Fibroblast of skin of left quadriceps (primary cell): Measurements from ENCODE around the gene PPFIA2.

Source experiments
- DNase-seq, 2 experiments: peaks; one replicate each; pipeline ENCODE4 v3.0.0-alpha.2; 2013; ENCODE audit warnings: low read depth in 2 of 2

The PPFIA2 gene

DNA sequence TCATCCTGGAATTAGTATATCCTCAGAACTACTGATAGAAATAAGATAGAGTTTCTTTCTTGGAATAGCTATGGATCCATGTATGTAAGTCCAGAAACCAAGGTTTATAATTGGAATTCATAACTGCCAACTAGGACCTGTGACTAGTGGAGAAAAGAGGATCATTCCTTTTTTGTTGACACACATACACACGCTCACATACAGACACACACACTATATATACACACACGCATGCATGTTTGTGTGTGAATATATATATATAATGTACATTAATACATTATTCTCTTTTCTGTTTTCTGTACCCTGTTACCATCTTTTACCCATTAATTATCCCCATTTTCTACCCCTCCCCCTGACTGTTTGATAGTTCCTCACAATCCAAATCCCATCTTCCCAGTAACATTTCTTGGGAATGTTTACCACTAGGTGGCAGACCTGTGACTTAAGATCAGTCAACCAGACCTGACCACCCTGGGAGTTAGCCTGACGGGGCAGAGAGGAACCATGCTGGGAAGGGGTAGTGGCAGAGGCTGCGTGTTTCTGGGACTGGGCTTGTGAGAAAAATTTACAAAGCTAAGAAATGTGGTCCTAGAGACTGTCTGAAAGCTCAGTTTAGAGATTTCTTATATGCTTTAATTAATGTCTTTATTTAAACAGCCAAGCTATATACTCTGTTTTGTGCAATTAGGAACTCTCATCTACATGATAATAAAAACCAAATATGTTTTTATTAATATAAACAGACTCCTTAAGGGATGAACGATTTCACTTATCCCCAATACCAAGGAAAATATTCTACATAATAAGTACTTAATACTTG lies 308.0 kb downstream of the PPFIA2 start:
- DNase-seq: peak; percentile 36 to 43

DNA sequence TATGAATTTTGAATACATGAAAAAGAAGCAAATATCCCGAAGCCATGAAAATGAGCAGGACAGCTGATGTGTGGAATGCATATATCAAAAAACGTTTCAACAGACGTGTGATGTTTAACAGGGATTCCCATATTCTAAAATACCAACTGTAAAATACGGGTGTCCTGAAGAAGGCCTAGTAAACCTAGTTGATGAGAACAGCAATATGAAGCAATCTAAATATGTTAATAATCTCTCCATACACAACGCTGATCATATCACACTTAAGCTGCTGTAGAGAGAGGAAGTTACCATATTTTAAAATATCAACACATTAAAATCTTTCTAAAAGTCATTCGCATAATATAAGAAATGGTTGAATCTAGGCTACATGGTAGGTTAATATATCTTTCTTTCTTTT lies 317.5 kb downstream of the PPFIA2 start:
- no peak for DNase-seq

DNA sequence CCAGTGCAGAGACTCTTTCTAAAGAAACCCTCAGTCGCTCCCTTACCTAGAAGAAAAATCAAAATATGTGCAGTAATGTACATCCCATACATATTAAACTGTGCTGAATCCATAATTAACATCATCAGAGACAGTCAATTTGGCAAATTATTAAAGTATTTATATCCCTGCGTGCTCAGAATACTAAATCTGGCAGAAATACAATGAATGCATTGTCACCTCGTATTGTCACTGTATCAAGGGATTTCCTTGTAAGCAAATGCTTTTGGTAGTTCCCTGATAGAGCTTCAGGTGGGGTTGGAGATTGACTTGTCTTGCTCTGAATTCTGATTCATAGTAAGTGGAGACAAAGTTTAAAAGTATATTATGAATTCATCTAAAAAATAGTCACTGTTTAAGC lies 319.1 kb downstream of the PPFIA2 start:
- no peak for DNase-seq

DNA sequence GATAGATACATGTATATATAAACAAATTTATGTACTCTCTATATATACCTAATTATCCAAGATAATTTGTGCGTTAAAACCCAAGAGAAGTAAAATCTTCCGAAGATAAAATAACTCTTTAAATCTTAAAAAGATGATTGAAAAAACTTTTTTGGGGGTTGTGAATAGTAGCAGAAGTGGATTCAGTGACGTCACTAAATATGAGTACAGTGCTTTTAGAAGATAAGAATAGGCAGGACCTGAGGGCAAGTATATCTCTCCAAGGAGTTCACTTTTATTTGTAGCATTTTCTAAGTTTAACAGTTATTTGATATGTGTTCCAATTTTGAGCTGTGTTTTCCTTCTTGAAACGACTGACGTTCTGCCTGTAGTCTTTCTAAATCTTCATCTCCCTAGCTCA lies 319.8 kb downstream of the PPFIA2 start:
- no peak for DNase-seq

DNA sequence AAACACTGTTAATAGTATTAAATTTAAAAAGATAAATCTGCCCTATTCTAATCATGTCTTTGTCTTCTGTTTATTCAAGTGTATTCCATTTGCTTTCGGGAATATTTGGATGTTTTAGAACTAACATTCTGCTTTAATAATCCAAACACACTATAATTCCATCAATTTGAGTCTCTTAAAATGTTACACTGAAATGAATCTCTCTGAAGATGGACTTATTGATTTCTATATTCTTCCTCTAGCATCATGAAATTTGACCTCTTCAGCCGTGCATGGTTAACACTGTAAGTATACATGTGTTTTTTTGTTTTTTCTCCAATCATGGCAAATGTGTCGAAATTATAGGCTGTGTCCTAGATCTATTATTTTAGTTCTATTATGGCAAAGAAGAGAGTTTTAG lies 342.1 kb downstream of the PPFIA2 start:
- DNase-seq: no peak

DNA sequence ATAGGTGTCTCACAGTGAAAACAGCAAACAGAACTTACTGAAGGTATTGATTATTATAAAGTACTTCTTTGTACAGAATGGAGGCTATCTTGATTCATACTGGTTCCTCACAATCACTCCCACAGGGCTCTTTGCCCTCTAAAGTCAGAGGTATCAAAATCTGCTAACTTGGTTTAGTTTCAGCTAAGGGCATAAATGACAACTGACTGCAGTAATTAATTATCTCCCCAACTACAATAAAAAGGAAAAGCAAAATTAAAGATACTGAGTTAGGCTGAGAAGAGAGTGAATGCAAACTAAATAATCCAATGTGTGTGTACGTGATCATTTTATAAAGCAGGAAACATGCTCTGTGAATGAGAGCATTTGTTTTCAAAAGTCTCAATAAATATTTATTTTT lies 342.6 kb downstream of the PPFIA2 start:
- DNase-seq: no peak

DNA sequence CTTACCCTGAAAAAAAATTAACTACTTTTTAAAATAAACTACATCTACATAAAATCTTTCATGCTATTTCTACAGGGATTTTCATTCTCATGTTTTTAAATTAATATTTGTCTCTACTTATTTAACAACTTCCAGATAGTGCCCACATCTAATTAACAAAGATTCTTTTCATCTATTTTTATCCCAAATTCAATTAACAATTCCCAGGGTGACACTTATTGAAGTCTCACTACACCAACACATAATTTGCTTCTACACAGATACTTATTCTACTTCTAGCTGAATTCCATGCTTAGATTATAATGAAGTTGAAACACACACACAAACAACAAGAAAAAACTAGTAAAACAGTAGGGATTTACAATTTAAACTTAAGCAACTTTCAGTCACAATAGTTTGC lies 344.7 kb downstream of the PPFIA2 start:
- DNase-seq: no peak

DNA sequence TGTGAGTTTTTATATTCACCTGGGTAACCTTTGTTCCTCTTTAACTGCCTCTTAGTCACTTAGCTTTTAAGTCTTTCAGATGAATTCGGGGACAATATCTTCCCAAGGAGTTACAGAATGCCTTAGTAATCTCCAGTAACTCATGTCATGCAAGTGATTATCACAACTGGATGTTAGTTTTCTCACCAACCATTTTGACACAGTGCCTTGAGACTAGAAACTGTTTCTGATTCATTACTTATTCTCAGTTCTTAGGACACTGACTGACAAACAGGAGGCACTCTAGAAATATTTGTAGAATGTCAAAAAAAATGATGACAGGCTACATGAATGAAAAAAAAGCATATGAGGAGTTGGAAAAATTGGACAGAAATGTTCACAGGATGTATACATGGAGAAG lies 346.2 kb downstream of the PPFIA2 start:
- no peak for DNase-seq

DNA sequence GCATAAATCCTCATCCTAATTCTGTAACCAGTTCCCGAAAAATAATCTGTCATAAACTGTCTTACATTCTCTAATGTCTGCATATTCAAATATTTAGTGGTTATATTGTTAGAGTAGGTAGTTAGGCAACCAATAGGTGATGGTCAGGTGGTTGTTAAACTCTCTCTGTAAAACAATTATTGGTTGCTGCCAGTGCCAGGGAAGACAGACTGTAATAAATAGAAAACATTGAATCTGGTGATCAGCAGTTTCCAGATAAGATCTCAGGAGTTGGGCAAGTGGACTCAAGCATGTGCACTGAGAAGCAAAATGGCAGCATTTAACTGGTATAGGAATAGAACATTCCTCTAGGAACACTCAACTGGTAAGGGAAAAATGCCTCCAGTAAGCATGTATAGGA lies 355.8 kb downstream of the PPFIA2 start:
- no peak for DNase-seq

DNA sequence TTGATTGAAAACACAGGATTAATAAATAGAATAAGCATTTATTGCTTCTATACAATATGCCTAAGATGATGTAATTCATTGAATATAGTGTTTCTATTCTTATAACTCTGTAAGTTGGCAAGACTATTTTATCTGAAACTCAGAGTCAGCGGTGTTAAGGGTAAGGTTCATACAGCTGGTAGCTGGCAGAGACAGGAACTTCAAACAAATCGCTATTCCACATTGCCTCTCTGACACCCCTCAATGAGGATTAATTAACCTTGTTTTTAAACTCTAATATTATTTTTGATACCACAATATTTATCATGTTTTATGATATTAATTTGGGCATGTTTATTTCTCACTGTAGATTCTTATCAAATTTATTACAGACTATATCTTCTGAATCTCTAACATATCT lies 357.9 kb downstream of the PPFIA2 start:
- no peak for DNase-seq

DNA sequence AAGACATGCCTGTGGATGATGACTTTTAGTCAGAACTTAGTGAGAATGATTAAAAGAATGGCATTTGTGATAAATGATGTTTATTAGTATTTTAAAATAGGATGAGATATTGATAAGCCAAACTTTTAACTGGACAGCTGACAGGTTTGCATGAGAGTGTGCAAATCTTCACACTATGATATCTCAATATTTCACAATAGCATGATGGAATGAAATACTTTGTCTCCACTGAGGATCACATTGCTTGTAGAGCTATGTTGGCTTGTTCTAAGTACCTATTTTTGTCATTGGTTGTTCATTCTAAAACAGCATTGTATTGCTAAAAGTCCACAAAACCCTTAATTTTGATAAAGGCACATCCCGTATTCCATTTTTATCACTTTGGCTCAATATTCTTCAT lies 359.1 kb downstream of the PPFIA2 start:
- no peak for DNase-seq

DNA sequence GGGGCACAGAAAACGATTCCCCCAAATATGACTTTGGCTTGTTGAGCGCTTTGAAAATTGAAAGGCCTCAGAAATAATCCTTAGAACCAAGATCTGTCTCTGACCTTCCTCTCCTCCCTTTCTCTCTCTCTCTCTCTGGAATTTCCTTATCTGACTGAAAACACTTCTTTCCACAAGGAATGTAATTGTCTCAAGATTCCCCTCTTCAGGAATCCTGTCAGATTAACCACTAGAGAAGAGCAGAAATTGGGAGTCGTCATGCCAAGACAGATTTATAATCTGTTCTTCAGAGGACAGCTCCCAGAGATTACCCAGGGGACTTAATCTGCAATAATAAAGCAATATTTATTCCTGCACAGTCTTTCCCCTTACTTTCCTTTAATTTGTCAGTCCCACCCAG lies 363.7 kb downstream of the PPFIA2 start:
- no peak for DNase-seq

DNA sequence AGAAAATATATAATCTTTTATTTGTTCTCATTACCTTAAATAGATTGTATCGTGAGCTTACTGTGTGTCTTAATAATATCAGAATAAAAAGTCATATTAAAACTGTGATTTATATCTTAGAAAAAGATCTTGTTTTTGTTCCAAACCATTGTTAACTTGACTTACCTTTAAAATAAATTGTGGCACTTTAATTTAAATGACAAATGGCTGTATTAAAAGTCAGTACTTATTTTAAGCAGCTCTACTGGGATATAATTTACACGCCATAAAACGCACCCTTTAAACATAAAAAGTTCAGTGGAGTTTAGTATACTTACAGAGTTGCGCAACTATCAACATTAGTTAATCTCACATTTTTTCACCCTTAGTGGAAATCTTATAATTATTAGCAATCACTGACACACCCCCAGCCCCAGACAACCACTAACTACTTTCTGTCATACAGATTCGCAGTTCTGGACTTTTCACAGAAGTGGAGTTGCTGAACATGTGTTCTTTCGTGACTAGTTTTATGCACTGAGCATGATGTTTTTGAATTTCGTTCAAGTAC lies 369.5 kb downstream of the PPFIA2 start:
- no peak for DNase-seq

DNA sequence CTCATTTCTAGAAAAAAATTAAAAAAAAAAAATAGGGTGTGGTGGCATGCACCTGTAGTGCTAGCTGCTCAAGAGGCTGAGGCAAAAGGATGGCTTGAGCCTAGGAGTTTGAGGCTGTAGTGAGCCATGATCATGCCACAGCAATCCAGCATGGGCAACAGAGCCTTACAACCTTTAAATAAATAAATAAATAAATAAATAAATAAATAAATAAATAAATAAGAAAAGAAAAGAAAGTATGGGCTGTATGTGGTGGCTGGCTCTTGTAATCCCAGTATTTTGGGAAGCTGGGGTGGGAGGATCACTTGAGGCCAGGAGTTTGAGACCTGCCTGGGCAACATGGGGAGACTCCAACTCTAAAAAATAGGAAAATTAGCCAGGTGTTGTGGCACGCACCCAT lies 373.0 kb downstream of the PPFIA2 start:
- no peak for DNase-seq

DNA sequence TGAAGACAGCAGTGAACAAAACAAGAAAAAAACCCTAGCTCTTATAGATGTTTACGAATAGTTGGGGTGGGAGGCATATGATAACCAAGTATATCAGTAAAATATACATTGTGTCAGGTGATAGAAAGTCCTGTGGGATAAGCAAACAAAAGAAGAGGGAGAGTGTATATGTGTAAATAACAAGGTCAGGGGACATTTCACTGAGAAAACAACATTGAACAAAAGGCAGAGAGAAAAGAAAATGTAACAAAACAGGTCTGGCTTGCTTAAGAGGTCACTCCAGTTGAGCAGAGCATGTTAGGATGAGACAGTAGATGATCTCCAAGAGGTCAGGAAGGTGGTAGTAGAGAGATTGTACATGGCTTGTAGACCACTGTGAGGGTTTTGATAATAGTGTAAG lies 377.2 kb downstream of the PPFIA2 start:
- no peak for DNase-seq

DNA sequence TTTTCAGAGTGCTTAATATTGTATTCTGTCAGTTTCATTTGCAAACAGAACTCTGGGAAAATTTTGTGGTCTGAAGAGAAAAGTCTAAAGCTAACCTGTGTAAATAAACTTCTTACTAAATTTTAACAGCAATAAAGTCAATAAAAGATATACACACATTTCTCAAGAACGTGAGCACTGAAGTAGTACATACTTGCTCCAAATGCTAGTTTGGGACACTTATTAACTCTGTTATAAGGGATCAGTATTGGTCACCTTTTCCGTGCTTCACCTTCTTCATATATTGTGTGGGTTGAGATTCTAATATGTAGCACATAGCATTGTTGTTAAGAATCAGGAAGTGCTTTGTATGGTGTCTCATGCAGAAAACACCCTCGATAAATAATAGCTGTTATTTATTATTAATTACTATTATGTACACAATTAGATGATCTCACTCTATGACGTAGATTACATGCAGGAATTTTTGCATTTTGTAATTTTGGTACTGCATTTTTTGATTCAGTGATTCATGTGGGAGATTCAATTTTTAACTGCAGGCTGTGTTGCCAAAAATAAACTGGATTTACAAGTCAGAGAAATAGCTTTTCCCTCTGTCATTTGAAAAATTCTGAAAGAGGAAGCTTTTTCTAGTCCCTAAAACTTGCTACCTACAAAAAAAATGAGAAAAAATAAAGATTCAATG lies 380.4 kb downstream of the PPFIA2 start:
- no peak for DNase-seq

DNA sequence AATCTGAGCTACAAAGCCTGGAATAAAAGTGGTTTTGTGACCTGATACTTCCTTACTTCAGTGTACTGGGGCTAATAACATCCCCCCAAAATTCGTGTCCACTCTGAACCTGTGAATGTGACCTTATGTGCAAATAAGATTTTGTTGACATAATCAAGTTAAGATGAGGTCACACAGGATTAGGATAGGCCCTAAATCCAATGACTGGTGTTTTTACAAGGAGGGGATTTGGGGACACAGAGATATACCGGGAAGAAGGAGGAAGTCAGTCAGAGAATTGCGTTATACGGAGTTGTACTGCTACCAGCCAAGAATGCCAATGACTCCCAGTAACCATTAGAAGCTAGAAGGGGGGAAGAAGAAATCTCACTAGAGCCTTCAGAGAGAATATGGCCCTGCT lies 381.4 kb downstream of the PPFIA2 start:
- no peak for DNase-seq

DNA sequence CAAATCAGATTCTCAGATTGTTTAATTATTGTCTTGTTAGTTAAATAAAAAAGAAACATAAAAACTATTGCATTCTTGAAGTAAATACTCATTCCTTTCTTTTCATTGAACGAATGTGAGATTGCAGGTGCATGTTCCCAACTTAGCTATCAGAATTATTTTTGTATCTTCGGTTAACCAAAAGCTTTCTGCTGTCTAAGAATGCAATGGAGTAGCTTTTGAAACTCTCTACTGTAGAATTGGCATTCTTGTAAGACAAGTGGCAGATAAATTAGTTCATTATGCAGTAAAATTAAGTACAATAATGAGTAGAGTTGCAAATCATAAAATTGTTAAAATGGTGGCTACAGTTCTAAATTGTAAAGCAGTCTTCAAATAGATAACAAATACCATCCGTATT lies 383.2 kb downstream of the PPFIA2 start:
- DNase-seq: no peak

DNA sequence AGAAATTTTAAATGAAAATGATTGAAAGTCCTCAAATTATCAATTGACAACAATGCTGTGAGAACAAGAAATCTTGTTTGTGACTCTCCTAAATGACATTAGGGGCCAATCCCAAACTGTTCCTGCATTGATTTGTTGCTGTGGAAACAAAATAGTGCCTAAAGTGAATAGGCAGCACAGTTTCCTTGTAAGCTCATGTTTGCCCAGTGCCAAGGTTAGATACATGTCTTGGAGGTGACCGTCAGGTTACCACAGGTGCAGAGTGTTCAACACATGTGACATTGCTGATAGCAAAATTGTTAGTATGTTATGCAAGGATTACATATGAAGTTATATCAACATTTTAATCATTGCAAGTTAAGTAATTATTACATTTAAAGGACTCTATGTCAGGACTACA lies 388.7 kb downstream of the PPFIA2 start:
- no peak for DNase-seq

DNA sequence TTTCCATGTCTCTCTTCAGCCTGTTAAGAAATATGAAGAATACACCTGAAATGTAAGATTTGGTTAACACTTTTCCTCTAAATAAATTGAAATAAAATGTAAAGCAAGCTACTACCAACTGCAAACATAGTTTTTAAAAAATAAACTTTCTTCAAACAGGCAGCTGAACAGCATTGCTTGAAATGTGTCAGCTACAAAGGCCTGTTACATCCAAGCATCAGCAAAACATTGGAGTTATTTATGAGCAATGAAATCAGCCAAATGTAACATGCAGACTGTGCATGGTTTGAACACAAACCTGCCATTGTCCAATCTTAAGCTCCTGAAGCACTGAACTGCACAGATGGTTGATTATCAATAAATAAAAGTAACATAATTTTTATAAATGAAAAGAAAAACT lies 390.0 kb downstream of the PPFIA2 start:
- no peak for DNase-seq

DNA sequence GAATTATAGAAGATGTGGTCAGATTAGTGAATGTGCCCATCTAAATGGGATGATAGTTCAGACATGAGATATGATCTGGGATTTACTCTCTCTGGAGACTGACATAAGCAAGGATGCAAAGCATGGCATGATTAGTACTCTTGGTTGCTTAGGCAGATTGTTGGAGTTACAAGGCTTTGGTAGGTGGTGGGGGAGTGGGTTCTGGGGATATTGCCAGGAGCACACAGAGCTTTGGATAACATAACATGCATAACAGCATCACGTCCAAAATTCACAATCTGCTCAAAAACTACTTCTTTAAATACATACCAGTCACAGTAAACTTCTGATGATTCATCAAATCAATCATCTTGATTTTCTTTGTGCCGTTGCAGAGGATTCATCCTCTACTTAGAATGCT lies 393.9 kb downstream of the PPFIA2 start:
- DNase-seq: no peak

DNA sequence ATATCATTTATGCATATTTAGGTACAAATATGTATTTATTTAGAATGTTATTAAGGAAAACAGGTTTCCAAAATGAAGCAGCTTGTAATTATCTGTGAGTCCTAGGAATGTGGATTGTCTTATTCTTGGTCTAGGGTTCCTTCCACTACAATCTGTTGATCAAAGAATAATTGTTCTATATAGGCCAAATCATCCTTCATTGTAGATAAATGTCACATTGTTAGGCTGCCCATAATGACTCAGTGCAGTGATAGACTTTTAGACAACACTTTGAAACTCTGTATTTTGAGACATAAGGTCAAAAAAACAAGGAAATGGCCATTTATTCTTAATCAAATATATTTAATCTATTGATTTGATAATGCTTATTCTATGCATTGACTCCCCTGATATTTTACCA lies 398.2 kb downstream of the PPFIA2 start:
- no peak for DNase-seq

DNA sequence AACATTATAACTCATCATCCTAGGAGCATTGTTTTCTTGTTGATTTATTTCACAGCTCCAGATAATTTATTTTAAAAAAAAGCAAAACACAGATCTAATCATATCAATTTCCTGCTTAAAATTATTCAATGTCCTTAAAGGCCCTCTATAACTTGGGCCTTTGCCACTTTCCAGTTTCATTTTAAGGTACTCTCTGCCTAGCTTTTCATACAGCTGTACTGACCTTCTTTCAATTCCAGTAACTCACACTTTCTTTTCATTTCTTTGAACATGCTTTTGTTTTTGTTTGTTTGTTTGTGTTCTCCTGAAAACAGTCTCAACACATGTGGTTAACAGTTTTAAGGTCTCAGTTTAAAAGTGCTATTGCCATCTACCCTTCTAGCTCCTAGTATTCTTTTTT lies 399.4 kb downstream of the PPFIA2 start:
- no peak for DNase-seq
